ENCODE measurements around the gene PIK3R1.

The PIK3R1 gene

GRCh38 chr5:68288707-68289134 is 73.2 kb downstream of the PIK3R1 start:
- ATAC-seq (no peak), DNase-seq (no peak)
- Mint-ChIP-seq H3K27me3 (no peaks in the 10 kb centered on the region), H3K27ac (peak overlapping the region; percentile 73), H3K36me3 (ENCODE audit: low read depth) (peaks cover 22% of the 10 kb centered on the region), H3K4me1 (peaks cover 80% of the 10 kb centered on the region), H3K9me3 (no peaks in the 10 kb centered on the region), H3K4me3 (peak overlapping the region; percentile 77)

GRCh38 chr5:68289498-68289897 is 73.9 kb downstream of the PIK3R1 start:
- Mint-ChIP-seq H3K36me3 (ENCODE audit: low read depth) (peaks cover 28% of the 10 kb centered on the region), H3K27ac (peak overlapping the region; percentile 64), H3K4me3 (no peak overlapping the region), H3K4me1 (peaks cover 73% of the 10 kb centered on the region), H3K9me3 (no peaks in the 10 kb centered on the region), H3K27me3 (no peaks in the 10 kb centered on the region)
- DNase-seq (no peak), ATAC-seq (no peak)

DNA sequence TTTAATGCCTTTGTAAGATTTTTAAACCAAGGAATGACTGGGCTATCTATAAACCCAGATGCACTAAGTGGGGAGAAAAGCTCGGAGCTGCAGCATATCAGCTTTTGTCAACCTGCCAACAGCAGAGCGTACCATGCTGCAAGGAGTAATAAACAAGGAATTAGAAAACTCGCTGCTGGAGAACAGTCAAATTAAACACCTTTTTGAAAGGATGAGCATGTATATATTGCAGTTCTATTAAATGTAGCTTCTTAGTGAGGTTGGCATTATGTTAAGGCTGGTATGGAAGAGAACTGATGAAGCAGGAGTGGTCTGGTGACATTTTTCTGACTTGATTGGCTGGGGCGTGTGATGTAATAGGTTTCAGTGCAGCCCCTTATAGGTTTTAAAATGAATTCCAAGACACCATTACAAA is 74.7 kb downstream of the PIK3R1 start:
- H3K27ac Mint-ChIP-seq = no peak overlapping the region
- DNase-seq = no peak
- H3K36me3 Mint-ChIP-seq (ENCODE audit: low read depth) = peaks cover 30% of the 10 kb centered on the region
- H3K27me3 Mint-ChIP-seq = no peaks in the 10 kb centered on the region
- peaks cover 66% of the 10 kb centered on the region for H3K4me1 Mint-ChIP-seq
- no peak overlapping the region for H3K4me3 Mint-ChIP-seq
- ATAC-seq = no peak
- no peaks in the 10 kb centered on the region for H3K9me3 Mint-ChIP-seq

GRCh38 chr5:68290847-68291246 is 75.3 kb downstream of the PIK3R1 start:
- Mint-ChIP-seq H3K4me1 (peaks cover 60% of the 10 kb centered on the region), H3K36me3 (ENCODE audit: low read depth) (peaks cover 31% of the 10 kb centered on the region)

DNA sequence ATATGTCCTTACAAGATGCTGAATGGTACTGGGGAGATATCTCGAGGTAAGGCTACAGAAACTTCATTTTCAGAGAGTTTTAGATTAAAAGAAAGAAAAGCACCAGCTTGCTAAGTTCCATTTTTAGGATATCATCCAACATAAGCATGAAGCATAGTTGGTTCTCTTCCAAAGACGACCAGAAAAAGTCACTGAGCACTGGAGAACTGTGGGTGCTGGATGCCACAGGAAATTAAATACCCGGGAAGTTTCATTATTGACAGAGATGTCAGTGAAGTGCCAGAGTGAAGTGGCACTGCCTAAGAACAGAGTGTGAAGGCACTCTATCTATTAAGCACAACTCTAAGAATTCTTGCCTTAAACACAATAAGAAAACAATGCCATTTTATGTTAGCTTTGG is 76.8 kb downstream of the PIK3R1 start:
- no peaks in the 10 kb centered on the region for H3K9me3 Mint-ChIP-seq
- DNase-seq (no peak), ATAC-seq (no peak)
- H3K4me3 Mint-ChIP-seq = no peak overlapping the region
- no peak overlapping the region for H3K27ac Mint-ChIP-seq
- H3K36me3 Mint-ChIP-seq (ENCODE audit: low read depth) = peaks cover 45% of the 10 kb centered on the region
- no peaks in the 10 kb centered on the region for H3K27me3 Mint-ChIP-seq
- H3K4me1 Mint-ChIP-seq = peaks cover 46% of the 10 kb centered on the region

More at GRCh38 chr5:68290847-68291246, 75.3 kb downstream of the PIK3R1 start:
- H3K9me3 Mint-ChIP-seq = no peaks in the 10 kb centered on the region
- no peak for ATAC-seq
- no peak for DNase-seq
- H3K4me3 Mint-ChIP-seq = no peak overlapping the region
- no peak overlapping the region for H3K27ac Mint-ChIP-seq
- H3K27me3 Mint-ChIP-seq = no peaks in the 10 kb centered on the region

DNA sequence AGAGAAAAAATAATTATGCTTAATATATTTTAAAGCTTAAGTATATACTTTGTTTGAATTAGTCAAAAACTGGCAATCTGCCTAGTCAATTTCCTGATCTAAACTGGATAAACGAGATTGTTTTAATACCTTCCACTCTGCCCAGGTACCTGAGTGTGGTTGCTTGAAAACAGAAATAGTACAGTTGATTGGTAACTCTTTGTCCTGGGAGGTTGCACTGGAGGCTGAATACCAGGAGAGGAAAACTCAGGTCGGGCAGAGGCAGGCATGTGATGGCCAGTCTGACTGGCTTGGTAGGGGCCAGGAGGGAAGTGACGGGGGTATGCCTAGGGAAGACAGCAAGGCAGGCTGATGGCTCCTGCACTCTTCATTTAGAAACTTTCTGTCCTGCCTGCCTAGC is 80.2 kb downstream of the PIK3R1 start:
- Mint-ChIP-seq H3K27ac (no peak overlapping the region), H3K4me3 (no peak overlapping the region), H3K4me1 (peaks cover 20% of the 10 kb centered on the region), H3K36me3 (ENCODE audit: low read depth) (peaks cover 66% of the 10 kb centered on the region), H3K27me3 (no peaks in the 10 kb centered on the region), H3K9me3 (no peaks in the 10 kb centered on the region)
- DNase-seq (no peak), ATAC-seq (no peak)

GRCh38 chr5:68296895-68297294 is 81.3 kb downstream of the PIK3R1 start:
- ATAC-seq (no peak), DNase-seq (no peak)
- H3K36me3 Mint-ChIP-seq (ENCODE audit: low read depth) = peaks cover 74% of the 10 kb centered on the region
- H3K27me3 Mint-ChIP-seq = no peaks in the 10 kb centered on the region
- H3K4me1 Mint-ChIP-seq = peaks cover 16% of the 10 kb centered on the region
- no peak overlapping the region for H3K27ac Mint-ChIP-seq
- H3K4me3 Mint-ChIP-seq = no peak overlapping the region
- H3K9me3 Mint-ChIP-seq = no peaks in the 10 kb centered on the region

DNA sequence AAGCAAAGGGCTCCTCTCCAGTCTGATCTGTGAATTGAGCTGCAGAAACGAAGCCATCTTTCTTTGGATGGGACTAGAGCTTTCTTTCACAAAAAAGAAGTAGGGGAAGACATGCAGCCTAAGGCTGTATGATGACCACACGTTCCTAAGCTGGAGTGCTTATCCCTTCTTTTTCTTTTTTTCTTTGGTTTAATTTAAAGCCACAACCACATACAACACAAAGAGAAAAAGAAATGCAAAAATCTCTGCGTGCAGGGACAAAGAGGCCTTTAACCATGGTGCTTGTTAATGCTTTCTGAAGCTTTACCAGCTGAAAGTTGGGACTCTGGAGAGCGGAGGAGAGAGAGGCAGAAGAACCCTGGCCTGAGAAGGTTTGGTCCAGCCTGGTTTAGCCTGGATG is 82.1 kb downstream of the PIK3R1 start:
- ATAC-seq (no peak), DNase-seq (no peak)
- peaks cover 76% of the 10 kb centered on the region for H3K36me3 Mint-ChIP-seq (ENCODE audit: low read depth)
- no peaks in the 10 kb centered on the region for H3K9me3 Mint-ChIP-seq
- no peak overlapping the region for H3K27ac Mint-ChIP-seq
- H3K4me1 Mint-ChIP-seq = peaks cover 16% of the 10 kb centered on the region
- H3K4me3 Mint-ChIP-seq = no peak overlapping the region
- no peaks in the 10 kb centered on the region for H3K27me3 Mint-ChIP-seq

- no peaks in the 10 kb centered on the region for H3K27me3 Mint-ChIP-seq
- H3K4me1 Mint-ChIP-seq = peaks cover 24% of the 10 kb centered on the region
- no peak overlapping the region for H3K27ac Mint-ChIP-seq
- ATAC-seq (no peak), DNase-seq (no peak)
- H3K36me3 Mint-ChIP-seq (ENCODE audit: low read depth) = peaks cover 71% of the 10 kb centered on the region
- no peak overlapping the region for H3K4me3 Mint-ChIP-seq
- no peaks in the 10 kb centered on the region for H3K9me3 Mint-ChIP-seq
Measured at GRCh38 chr5:68298479-68298878, 82.9 kb downstream of the PIK3R1 start.

- no peak overlapping the region for H3K4me3 Mint-ChIP-seq
- DNase-seq = no peak
- H3K9me3 Mint-ChIP-seq = no peaks in the 10 kb centered on the region
- peaks cover 65% of the 10 kb centered on the region for H3K36me3 Mint-ChIP-seq (ENCODE audit: low read depth)
- ATAC-seq = no peak
- H3K4me1 Mint-ChIP-seq = peaks cover 31% of the 10 kb centered on the region
- H3K27ac Mint-ChIP-seq = no peak overlapping the region
- no peaks in the 10 kb centered on the region for H3K27me3 Mint-ChIP-seq
Measured at GRCh38 chr5:68299105-68299504, 83.5 kb downstream of the PIK3R1 start.

DNA sequence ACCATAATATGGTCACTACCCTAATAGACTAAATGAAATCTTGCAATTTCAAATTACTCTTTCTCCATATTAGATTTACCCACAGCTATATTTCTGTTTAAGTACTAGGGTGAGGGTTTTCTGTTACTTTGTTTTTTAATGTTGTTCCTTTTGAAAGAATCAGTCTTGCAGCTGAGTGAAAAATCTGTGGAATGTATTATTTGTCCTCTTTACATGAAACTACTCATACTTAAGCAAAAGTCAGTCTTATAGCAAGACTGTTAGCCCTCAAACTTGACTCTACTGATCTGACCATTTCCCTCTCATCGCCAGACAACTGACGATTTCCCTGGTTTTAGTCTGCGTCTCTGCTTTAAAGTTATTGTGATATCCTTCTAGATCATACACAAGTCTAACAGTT is 84.0 kb downstream of the PIK3R1 start:
- no peak overlapping the region for H3K4me3 Mint-ChIP-seq
- no peak overlapping the region for H3K27ac Mint-ChIP-seq
- H3K4me1 Mint-ChIP-seq = peaks cover 35% of the 10 kb centered on the region
- H3K36me3 Mint-ChIP-seq (ENCODE audit: low read depth) = peaks cover 61% of the 10 kb centered on the region
- no peaks in the 10 kb centered on the region for H3K9me3 Mint-ChIP-seq
- ATAC-seq (no peak), DNase-seq (no peak)
- no peaks in the 10 kb centered on the region for H3K27me3 Mint-ChIP-seq

- Mint-ChIP-seq H3K27me3 (no peaks in the 10 kb centered on the region), H3K9me3 (no peaks in the 10 kb centered on the region), H3K4me1 (peaks cover 43% of the 10 kb centered on the region), H3K27ac (peak overlapping the region; percentile 88), H3K4me3 (no peak overlapping the region), H3K36me3 (ENCODE audit: low read depth) (peaks cover 29% of the 10 kb centered on the region)
- no peak for DNase-seq
- ATAC-seq = peak; percentile 79
Measured at GRCh38 chr5:68303038-68303738, 87.6 kb downstream of the PIK3R1 start.

- H3K4me1 Mint-ChIP-seq = peaks cover 42% of the 10 kb centered on the region
- ATAC-seq = no peak
- peak overlapping the region; percentile 88 for H3K27ac Mint-ChIP-seq
- DNase-seq = no peak
- H3K4me3 Mint-ChIP-seq = no peak overlapping the region
- peaks cover 23% of the 10 kb centered on the region for H3K36me3 Mint-ChIP-seq (ENCODE audit: low read depth)
- no peaks in the 10 kb centered on the region for H3K27me3 Mint-ChIP-seq
- no peaks in the 10 kb centered on the region for H3K9me3 Mint-ChIP-seq
Measured at GRCh38 chr5:68303754-68304420, 88.3 kb downstream of the PIK3R1 start.

DNA sequence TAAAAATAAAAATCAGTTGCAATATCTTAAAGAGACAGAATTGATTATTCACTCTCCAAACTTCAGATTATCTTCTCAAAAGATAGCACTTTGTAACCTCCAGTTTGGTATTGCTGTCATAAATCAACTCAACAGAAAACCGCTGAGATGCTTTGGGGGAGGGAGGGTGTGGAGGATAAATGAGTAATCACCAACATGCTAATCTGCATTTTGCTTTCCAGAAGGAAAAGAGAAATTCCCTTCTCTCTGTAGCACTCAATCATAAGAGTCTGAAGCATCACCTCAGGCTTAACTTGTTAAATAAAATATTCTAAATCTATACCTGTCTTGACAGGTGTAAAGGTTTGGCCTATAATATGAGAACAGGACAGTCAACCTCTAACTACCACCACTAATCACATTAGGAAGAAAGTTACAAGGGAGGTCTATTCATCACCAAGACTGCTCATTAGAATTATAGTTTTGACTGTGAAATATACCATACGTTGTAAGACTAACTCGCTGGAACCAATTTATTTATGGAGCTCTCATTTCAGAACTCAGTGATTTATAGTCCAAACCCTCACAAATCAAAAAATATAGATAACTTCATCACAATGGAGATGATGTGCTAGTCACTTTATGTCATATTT is 89.0 kb downstream of the PIK3R1 start:
- Mint-ChIP-seq H3K27ac (peak overlapping the region; percentile 34), H3K4me3 (no peak overlapping the region), H3K9me3 (no peaks in the 10 kb centered on the region), H3K4me1 (peaks cover 40% of the 10 kb centered on the region), H3K27me3 (no peaks in the 10 kb centered on the region), H3K36me3 (ENCODE audit: low read depth) (peaks cover 18% of the 10 kb centered on the region)
- ATAC-seq (no peak), DNase-seq (no peak)

Data from activated naive CD8-positive, alpha-beta T cell treated with anti-CD3 and anti-CD28 coated beads, Interleukin-2, amount 50 U/mL, for 24 hours (primary cell).